Esophagus muscularis mucosa (tissue), 4 donors: ENCODE measurements around the gene CLNK.

ENCODE experiments used
- CTCF ChIP-seq, 3 experiments: fragments of 200-600 bp in 2 of 3; fragments of 450-650 bp in 1 of 3; sonication (generic) in 2 of 3; IDR thresholded peaks; one replicate each; pipeline ENCODE4 v1.5.1; 2017 to 2019; ENCODE audit warnings: antibody characterized with exemption in 3 of 3, mild to moderate bottlenecking in 2 of 3, moderate library complexity in 1 of 3
- EP300 ChIP-seq: sonication (generic); formaldehyde crosslinking; IDR thresholded peaks from one replicate; pipeline ENCODE4 v1.6.1; 2017; ENCODE audit warnings: antibody characterized with exemption
- POLR2A ChIP-seq: fragments of 450-650 bp; IDR thresholded peaks from one replicate; pipeline ENCODE4 v1.6.1; 2017; ENCODE audit warnings: antibody characterized with exemption, moderate library complexity, mild to moderate bottlenecking, low read depth

GRCh38 chr4:10619220-10619619, 65.3 kb downstream of the CLNK start:
- TF ChIP-seq CTCF (IDR thresholded peaks at IDR 0.05) (no peak), POLR2A (no peak), EP300 (no peak)
